AG08396 (cell line): ENCODE data around the gene MEGF6.
A peak's percentile ranks its signal among the peaks of the same experiment; 100 is the strongest.

Experiments used
- DNase-seq: peaks from one replicate; pipeline ENCODE4 v3.0.0; 2012; ENCODE audit warnings: low spot score, mixed read lengths

MEGF6 gene

DNA sequence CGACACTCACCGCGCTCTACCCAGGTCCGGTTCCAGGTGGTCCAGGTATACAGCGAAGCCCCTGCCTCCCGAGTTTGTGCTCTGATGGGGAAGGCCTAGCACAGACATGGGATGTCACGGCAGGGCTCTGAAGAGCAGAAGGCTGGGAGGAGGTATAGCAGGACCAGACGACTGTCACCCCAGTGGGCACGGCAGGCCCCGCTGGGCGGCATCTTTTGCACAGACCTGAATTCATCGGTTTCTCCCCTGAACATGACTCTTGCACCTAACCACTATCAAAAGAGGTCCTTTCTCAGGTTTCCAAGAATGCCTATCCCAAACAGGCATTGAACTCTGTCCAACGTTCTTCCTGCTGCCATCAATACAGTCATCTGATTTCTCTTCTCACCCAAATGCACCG, 126.3 kb downstream of the MEGF6 start:
- DNase-seq, result no peak

DNA sequence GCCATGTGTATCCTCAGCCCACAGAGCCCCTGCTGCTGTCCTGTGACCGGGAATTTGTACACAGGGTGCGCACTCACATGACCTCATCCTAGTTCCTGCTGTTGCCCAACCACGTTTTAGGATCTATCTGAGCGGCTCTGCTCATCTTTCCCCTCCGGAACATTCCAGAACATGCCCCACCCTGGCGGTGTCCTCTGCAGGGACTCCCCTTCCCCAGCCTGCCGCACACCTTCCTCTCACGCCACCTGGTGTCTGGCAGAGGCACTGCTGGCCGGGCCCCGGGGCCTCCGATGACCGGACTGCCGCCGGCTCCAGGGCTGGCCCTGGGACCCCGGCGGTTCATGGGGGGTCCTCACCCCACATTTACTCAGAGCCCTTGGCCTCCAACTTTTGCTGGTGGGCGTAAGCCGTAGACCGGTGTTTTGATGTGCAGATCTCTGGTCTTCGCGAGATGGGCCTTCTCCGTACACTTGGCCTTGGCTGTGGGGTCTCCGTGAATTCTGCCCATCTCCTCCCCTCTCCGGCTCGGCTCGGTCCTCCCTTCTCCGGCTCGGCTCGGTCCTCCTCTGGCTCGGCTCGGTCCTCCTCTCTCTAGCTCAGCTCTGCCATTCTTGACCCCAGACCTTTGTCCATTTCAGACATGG, 127.4 kb downstream of the MEGF6 start:
- peak; percentile 79 for DNase-seq

DNA sequence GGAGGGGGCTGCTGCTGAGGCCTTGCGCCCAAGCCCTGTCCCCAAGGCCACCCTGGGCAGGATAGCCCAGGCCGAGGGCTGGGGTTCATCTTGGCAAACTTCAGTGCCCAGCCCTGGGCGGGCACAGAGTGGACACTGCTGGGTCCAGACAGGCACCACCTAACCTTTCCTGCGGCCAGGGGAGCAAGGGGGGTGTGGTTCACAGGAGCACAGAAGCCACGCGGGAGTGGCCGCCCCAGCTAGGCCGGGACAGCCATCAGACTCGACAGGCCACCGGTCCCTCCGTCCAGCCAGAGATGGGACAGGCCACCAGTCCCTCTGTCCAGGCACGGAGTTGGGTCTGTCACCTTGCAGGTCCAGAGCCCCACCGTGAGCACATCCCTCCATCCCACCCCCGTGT, 127.9 kb downstream of the MEGF6 start:
- DNase-seq, result no peak

DNA sequence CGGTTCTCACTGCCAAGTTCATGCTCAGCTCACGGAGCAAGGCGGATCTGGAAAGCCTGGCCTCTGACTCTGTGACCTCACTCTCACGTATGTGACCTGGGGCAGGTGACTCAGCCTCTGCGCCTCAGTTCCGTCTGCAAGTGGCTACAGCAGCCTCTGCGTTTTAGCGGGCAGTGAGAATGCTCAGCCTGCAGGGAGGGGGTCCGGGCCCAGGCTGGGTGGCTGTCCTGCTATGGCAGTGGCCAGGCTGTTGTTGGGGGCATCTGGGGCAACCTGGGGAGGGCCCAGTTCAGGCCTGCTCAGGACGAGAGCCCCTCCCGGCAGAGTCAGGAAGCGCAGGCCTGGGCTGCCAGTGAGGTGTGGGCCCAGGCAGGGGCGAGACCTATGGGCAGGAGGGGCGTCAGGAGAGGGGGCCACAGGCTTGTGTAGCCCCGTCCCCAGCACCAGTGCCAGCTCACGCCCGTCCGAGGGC, 128.9 kb downstream of the MEGF6 start:
- peak; percentile 68 for DNase-seq

DNA sequence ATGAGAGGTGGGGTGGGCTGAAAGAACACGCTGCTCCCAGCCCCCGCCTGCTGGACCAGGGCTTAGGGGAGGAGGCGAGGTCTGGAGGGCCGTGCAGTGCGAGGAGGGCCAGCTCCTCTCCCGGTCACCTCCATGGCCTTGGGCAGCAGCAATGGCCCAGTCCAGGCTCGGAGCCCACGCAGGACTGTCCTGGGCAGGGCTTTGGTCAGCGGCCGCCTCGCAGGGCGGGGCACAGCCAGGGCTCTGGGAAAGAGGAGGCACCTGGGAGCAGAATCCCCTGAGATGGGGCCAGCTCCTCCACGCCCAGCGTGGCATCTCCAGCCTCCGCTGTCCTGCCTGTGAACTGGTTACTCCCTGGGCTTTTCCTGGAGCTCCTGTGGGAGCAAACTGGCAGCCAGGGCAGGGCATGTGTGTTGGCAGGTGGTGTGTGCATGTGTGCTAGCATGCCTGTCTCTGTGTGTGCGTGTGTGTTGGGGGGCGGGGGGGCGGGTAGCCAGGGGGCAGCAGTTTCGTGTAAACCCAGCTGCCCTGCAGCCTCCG, 129.4 kb downstream of the MEGF6 start:
- no peak for DNase-seq

DNA sequence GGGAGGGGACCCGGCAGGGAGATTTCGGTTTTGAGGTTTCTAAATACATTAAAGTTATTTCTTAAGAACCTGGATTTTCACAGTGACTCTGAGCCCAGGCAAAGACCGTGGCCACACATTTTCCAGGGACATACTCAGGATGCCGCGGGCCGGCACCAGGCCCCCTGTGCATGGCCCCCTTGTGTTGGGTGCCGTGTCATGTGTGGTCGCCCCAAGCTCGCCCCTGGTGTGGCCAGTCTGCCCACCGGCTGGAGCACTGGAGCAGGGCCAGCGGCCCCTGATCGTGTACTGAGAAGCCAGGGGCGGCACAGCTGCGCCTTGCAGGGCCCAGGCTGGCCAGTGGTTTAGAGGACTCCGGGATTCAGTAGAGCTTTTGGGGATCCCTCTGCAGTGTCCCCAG, 130.3 kb downstream of the MEGF6 start:
- DNase-seq, result no peak

DNA sequence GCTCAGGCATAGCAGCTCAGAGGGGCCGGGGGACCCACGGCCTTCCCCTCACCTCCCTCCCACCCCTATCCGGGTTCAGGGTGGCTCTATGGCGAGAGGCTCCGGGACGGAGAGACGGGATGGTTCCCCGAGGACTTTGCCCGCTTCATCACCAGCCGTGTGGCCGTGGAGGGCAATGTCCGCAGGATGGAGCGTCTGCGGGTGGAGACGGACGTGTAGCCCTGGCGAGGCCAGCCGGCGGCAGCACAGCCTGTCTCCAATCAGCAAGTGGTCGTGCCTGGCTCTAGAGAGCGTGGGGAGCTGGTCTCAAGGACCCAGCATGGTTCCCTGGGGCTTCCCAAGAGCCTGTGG, 131.0 kb downstream of the MEGF6 start:
- no peak for DNase-seq

DNA sequence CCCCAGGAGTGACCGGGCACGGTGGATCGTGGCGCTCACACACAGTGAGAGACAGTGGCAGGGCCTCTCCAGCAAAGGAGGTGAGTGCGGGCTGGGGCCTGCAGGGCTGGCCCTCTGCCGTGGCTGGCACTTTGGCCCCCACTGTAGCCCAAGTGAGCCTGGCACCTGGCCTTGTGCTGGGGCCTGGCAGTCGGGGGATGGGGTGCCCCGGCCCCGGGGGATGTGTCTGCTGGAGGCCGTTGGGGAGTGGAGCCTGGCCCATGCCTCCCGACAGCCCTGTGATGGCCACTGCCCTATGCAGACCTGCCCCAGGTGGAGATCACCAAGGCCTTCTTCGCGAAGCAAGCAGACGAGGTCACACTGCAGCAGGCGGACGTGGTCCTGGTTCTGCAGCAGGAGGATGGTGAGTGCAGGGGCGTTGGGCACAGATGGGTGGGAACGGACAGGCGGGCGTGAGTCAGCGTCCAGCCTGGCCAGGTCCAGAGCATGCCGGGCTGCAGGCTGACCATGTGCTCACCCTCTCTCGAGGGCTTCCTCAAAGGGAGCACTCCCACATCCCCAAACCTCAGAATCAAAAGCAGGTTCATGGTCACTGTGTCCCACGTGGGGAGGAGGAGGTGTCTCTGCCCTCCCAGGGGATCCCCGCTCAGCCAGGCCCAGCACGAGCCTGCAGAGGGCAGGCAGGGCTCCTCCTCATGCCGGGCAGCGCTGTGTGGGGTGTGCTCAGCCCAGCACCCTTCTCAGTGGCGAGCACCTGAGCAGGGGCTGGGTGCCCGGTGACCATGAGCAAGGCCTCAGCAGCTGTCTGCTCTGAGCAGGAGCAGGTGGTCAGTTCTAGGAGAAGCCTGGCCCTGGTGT, 131.6 kb downstream of the MEGF6 start:
- DNase-seq, result no peak

DNA sequence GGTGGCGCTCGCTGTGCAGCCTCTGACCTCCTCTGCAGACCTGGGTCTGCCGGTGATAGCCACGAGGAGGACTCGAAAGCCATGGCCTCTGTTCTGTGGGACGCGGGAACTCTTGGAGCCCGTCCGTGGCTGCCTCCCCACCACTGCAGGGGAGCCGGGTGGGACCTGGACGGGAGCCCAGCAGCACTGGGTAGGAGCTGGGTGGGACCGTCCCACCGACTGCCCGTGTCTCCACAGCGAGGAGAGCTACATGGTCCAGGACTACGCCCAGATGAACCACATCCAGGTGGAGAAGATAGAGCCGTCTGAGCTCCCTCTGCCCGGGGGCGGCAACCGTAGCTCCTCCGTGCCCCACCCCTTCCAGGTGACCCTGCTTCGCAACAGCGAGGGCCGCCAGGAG, 133.1 kb downstream of the MEGF6 start:
- no peak for DNase-seq

DNA sequence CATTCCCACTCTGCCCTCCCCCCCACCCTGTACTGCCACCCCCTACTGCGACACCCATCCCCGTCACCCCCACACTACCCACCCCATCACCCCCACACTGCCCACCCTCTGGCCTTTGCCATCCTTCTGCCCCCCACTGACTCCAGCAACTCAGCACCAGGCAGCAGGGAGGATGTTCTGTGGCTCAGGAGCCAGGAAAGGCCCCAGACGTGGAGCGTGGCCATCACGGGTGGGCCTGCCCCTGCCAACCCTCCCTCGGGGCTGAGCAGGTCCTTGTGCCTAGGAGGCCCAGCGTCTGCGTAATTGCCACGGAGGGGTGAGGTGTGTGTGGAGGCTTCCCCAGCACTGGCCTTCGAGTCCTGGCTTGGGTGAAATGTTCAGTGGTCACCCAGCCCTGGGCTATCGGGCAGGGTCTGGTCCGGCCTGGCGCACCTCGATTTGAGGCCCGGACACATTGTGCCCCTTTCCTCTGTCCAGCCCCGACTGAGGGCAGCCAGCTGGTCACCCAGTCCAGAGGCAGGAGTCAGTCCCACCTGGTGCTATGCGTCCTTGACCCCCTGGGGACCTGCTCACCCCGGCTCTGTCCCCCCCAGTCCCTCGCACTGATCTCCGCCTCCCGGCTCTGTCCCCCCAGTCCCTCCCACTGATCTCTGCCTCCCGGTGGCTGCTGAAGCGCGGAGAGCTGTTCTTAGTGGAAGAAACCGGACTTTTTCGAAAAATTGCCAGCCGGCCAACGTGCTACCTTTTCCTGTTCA, 133.9 kb downstream of the MEGF6 start:
- DNase-seq, result peak; percentile 62

DNA sequence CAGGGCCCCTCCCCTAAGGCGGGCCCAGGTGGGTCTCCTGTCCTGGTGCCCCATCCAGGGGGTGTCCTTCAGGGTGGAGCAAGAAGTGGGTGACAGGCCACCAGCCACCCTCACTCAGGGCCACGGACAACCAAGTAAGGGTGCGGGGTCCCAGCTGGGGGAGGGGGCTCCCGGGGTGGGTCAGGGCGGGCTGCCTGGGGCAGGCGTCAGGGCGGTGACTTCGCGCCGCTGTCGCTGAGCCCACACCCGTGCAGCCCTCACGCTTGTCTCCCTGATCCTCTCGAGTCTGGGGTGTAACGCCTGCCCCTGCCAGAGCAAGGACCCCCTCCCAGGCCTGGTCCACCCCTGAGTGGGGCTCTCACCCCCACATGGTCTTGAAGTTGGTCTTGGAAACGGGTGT, 134.6 kb downstream of the MEGF6 start:
- no peak for DNase-seq

DNA sequence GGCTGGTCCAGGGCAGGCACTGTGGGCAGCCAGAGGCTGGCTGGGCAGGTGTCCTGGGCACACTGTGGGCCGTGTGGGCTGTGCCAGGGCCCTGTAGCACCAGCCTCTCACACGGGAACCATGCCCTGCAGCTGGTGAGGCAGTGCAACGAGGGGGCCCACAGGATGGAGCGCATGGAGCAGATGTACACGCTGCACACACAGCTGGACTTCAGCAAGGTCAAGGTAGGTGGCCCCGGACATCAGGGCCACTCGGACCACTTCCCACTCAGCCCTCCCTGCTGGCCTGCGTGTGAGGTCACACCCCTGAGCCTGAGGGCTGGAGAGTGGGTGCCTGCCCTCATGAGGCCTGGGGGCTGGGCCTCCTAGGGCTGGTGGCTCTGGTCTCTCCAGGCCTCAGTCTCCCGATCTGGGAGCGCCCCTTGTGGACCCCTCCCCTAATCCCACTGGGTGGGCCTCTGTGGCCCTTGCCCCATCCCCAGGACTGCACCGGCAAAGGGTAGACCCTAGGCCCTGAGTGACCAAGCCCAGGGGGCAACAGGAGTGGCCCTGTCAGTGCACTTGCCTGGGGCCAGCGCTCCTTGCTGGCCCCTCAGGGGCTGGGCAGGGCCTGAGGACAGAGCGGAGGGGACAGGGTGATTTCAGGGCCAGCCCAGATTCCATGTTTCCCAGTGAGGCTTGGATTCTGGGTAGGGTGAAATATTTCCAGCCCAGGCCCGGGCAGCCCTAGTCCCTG, 135.3 kb downstream of the MEGF6 start:
- no peak for DNase-seq

DNA sequence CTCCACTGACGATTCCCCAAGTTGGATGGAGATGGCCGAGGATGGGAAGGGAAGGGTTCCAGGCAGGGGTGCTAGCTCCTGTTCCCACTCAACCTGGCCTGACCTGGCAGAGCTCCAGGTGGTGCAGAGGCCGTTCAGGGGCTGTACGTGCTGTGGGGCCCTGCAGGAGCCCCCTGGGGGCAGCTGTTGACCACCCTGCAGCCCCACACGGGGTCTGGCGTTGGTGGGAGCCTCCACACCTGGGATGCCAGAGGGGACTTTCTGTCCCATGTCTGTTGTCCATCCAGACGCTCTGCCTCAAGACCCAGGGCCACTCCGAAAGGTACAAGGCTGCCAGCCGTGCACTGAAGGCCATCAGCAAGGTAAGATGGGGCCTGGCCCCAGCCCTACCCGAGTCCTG, 136.9 kb downstream of the MEGF6 start:
- DNase-seq, result no peak

DNA sequence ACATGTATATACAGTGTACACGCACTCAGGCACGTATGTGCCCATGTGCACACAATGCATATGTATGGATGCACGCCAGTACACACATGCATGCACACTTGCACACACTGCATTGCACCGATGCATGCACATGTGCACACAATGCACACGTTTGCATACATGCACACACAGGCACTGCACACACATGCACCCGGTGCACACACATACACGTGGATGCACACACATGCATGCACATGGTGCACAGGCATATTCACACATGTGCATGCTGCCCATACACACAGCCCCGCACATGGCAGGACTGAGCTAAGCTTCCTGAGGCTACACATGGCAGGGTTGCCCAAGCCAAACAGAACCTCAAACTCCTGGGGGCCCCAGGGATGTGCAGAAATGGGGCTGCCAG, 137.3 kb downstream of the MEGF6 start:
- DNase-seq, result no peak

DNA sequence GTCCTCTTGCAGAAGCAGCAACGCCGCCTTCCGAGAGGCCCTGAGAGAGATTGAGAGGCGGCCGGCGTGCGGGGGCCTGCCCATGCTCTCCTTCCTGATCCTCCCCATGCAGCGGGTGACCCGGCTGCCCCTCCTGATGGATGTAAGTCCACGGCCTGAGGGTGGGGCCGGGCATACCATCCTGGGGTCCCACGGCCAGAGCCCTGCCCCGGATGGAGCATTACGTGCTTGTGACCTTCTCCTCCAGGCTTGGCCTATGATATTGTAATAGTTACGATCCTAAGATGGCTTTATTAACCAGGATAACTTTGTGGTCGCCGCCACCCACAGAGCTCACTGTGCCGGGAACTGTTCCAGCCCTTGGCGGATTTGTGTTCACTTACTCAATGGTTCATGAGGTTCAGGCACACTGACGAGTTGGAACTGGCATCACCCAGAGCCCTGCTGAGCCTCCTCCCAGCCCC, 137.9 kb downstream of the MEGF6 start:
- DNase-seq, result peak; percentile 83

DNA sequence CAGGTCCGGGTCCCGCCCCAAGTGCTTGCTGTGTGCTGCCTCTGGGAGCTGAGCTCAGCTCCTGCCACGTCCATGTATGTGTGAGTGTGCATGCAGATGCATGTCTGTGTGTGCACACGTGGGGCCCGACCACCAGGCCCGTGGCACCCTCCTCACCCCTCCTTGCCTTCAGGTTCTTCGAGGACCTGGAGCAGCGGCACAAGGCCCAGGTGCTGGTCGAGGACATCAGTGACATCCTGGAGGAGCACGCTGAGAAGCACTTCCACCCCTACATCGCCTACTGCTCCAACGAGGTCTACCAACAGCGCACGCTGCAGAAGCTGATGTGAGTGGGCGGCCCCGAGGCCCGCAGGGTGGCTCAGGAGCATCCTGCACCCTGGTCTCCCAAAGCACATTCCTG, 138.4 kb downstream of the MEGF6 start:
- no peak for DNase-seq

DNA sequence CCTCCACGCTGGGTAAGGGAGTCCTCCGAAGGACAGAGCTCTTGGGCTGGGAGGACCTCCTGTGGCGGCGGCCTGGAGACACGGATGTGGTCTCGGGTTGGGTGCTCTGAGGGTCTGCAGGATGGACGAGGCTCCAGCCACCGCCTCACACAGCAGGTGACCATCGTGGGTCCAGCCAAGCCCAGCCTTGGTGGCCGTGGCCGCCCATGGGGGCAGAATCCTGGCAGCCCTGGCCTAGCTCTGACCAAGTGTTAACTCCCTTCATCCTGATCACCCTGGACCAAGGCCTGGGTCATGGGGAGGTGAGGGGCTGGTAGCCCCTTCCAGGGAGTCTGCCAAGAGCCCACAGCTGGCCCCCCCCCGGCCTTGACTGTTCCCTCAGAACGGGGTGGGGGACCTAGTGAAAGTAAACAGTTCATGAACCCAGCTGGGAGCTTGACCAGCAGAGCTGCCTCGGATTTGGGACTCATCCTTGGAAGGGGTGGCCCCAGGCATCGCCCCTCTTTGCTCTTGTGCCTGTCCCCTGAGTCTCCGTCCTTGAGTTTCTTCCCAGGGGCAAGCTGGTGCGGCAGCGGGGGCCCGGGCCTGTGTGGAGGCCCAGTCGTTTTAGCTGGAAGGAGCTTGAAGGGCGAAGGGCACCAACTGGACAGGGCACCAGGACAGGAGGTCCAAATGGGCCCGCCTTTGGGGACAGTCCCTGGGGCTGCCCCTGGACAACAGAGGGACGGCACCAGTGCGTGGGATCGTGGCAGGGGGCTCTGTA, 139.0 kb downstream of the MEGF6 start:
- DNase-seq, result no peak

DNA sequence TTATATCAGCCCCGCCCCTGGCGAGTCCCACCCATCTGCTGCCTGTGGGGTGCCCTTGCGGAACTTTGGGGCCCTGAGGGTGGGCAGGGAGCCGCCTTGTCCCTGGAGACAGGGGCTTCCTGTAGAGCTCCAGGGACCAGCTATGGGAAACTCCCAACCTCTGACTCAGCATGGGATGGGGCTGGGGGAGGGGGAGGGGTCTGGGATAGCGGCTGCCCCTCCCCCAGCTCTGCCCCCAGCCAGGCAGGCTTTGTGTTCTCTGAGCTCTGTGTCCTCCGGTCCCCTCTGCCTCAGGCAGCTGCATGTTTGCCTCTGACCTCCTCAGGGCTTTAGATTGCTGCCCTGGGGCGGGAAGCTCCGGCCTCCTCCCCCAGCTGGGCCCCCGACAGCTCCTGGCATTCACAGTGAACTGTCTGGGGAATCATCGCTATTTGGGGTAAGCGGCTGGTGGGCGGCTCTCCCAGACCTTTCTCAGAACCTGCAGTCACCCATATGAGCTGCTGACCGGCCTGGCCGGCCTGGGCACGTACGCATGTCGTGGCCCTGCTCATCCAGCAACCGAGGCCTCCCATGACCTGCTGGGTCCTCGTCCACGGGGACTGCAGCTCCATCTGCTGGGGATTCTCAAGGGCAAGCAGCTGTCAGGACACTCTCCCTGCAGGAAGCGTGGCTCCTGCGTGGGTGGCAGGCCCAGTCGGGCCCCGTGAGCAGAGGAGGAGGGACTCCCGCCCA, 139.8 kb downstream of the MEGF6 start:
- peak; percentile 72 for DNase-seq

DNA sequence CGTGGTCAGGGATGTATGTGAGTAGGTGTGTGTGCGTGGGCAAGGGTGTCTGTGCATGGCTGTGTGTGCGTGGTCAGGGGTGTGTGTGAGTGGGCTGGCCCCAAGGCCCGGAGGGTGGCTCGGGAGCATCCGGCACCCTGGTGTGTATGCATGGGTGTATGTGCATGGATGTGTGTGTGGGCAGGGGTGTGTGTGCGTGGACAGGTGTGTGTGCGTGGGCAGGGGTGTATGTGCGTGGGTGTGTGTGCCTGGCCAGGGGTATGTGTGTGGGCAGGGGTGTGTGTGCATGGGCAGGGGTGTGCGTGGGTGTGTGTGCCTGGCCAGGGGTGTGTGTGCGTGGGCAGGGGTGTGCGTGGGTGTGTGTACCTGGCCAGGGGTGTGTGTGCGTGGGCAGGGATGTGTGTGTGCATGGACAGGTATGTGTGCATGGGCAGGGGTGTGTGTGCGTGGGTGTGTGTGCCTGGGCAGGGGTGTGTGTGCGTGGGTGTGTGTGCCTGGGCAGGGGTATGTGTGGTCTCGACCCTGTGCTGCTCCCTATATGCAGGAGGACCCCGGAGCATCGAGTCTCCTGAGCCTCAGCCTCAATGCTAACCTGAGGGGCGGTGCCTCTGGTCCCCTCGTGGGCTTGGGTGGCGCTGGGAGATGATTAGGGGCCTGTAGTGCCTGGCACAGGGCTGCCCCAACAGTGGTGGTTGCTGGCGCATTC, 140.5 kb downstream of the MEGF6 start:
- DNase-seq, result no peak
